ENCODE results near the gene CRHR1.

Gene CRHR1

DNA sequence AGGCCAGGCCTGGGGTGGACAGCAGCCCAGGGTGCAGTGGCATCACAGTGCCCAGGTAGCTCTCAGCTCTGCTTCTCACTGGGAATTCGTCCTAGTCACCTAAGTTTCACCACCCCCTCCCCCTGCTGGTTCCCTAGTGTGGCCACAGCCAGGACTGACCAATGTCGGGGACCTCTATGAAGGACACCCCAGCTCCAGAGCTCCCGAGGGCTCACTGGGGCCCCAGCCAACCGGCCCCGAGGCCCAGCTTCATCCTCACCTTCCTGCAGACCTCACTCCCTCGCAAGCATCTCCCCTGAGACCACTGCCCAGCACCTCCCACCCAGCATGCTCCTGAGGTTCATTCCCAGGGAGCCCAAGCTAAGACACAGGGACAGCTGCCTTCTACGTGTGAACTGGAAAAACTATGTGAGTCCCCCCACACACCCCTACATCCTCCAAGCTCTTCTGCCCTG lies 65.4 kb downstream of the CRHR1 start:
- no peaks in the 10 kb centered on the region for H3K9me3 ChIP-seq (ENCODE audit: control insufficient read depth, insufficient read depth, low read depth, low read length)
- TF ChIP-seq KLF7 (tag by site-specific recombination; IDR thresholded peaks at IDR 0.05; ENCODE audit: borderline replicate concordance) (no peak), ZSCAN30 (tag by site-specific recombination; IDR thresholded peaks at IDR 0.05) (no peak), ZNF624 (tag by site-specific recombination; IDR thresholded peaks at IDR 0.05) (no peak), KLF16 (tag by site-specific recombination; IDR thresholded peaks at IDR 0.05) (no peak), HIC1 (tag by site-specific recombination; IDR thresholded peaks at IDR 0.05) (no peak), ZFP3 (tag by site-specific recombination; IDR thresholded peaks at IDR 0.05; ENCODE audit: low read depth) (no peak), ZNF530 (tag by site-specific recombination; IDR thresholded peaks at IDR 0.05; ENCODE audit: low read depth) (no peak), SALL2 (tag by site-specific recombination; IDR thresholded peaks at IDR 0.05; ENCODE audit: borderline replicate concordance) (no peak), OSR2 (tag by site-specific recombination; IDR thresholded peaks at IDR 0.05) (no peak), ZIC2 (tag by site-specific recombination; IDR thresholded peaks at IDR 0.05) (no peak), ZNF626 (tag by site-specific recombination; IDR thresholded peaks at IDR 0.05) (no peak), GLIS1 (tag by site-specific recombination; IDR thresholded peaks at IDR 0.05) (no peak), PRDM10 (tag by site-specific recombination; IDR thresholded peaks at IDR 0.05) (no peak), ZNF121 (tag by site-specific recombination; IDR thresholded peaks at IDR 0.05) (no peak), ZNF76 (tag by site-specific recombination; IDR thresholded peaks at IDR 0.05; ENCODE audit: borderline replicate concordance, low read depth) (no peak), ZNF514 (tag by site-specific recombination; IDR thresholded peaks at IDR 0.05) (no peak), ZNF610 (tag by site-specific recombination; IDR thresholded peaks at IDR 0.05; ENCODE audit: borderline replicate concordance) (no peak)
- TF ChIP-seq, protein P1, sequence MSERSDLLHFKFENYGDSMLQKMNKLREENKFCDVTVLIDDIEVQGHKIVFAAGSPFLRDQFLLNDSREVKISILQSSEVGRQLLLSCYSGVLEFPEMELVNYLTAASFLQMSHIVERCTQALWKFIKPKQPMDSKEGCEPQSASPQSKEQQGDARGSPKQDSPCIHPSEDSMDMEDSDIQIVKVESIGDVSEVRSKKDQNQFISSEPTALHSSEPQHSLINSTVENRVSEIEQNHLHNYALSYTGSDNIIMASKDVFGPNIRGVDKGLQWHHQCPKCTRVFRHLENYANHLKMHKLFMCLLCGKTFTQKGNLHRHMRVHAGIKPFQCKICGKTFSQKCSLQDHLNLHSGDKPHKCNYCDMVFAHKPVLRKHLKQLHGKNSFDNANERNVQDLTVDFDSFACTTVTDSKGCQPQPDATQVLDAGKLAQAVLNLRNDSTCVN (tag by site-specific recombination; optimal IDR thresholded peaks at IDR 0.05) = no peak
- TF ChIP-seq, protein P2, sequence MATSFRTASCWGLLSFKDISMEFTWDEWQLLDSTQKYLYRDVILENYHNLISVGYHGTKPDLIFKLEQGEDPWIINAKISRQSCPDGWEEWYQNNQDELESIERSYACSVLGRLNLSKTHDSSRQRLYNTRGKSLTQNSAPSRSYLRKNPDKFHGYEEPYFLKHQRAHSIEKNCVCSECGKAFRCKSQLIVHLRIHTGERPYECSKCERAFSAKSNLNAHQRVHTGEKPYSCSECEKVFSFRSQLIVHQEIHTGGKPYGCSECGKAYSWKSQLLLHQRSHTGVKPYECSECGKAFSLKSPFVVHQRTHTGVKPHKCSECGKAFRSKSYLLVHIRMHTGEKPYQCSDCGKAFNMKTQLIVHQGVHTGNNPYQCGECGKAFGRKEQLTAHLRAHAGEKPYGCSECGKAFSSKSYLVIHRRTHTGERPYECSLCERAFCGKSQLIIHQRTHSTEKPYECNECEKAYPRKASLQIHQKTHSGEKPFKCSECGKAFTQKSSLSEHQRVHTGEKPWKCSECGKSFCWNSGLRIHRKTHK (tag by site-specific recombination; IDR thresholded peaks at IDR 0.05) = no peak
- no peak overlapping the region for H3K4me3 ChIP-seq (ENCODE audit: low read depth, low read length)
- H3K4me1 ChIP-seq (ENCODE audit: control insufficient read depth, insufficient read depth, low read length) = no peaks in the 10 kb centered on the region
- ChIA-PET CTCF (interaction anchor here (0.6 to 1.5 kb wide), 6 partner anchors 12 to 209 kb away, joined by 3 to 8 read pairs (median 4); no protein-coding TSS in a partner anchor), POLR2A (no interaction called here)
- no peak overlapping the region for H3K27ac ChIP-seq (ENCODE audit: extremely low read depth, low read depth, low read length)
- H3K36me3 ChIP-seq (ENCODE audit: control insufficient read depth in 2 of 2, insufficient read depth in 1 of 2, low read length in 2 of 2) = no peaks in the 10 kb centered on the region
